LNCaP clone FGC (cell line): Measurements from ENCODE around the gene ARL3.
"Not testable (repeated sequence)": the region's sequence is repeated elsewhere in the genome, so short reads cannot be mapped to it uniquely, and the experiment has no call there.

Source experiments
- DNase-seq: peaks from one replicate; pipeline ENCODE4 v3.0.0-alpha.2; 2011; ENCODE audit warnings: low read depth
- H3K4me3 ChIP-seq: 2 replicates; pipeline ENCODE4 v1.5.1; 2011; ENCODE audit warnings: mild to moderate bottlenecking, low read depth, low read length, control low read depth
- CTCF ChIP-seq: IDR thresholded peaks from 2 replicates; pipeline ENCODE4 v1.5.1; 2012; ENCODE audit warnings: mild to moderate bottlenecking; ENCODE audit not compliant: control insufficient read depth, insufficient read depth; ENCODE audit errors: extremely low read depth

The ARL3 gene

GRCh38 chr10:102713814-102714620, at the start of gene ARL3:
Gene ARL3, minus strand, starts transcription at chr10:102714397. Its CDS starts 122 bp downstream, at chr10:102714275.
- H3K4me3 ChIP-seq: peak within 1 kb of the TSS; percentile 92
- no peak for TF ChIP-seq CTCF
- DNase-seq: peak; percentile 88

- no peak overlapping the region for H3K4me3 ChIP-seq
- no peak for DNase-seq
- TF ChIP-seq CTCF: no peak
Measured at GRCh38 chr10:102763037-102763607, 48.9 kb upstream of the ARL3 start.

- no peak for TF ChIP-seq CTCF
- no peak overlapping the region for H3K4me3 ChIP-seq
- DNase-seq: no peak
Measured at GRCh38 chr10:102762401-102763015, 48.3 kb upstream of the ARL3 start.

DNA sequence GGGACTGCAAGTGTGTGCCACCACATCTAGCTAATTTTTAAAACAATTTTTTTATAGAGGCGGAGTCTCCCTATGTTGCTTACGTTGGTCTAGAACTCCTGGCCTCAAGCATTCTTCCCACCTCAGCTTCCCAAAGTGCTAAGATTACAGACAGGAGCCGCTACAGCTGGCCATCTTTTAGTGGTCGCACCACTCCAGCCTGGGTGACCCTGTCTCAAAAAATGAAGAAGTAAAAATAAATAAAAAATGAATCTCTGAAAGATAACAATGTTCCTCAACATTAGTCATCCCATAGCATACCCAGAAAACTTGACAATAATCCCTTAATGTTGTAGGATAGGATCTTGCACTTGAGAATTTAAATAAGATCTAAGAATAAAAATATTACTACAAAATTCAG, 47.8 kb upstream of the ARL3 start:
- no peak for DNase-seq
- no peak for TF ChIP-seq CTCF
- no peak overlapping the region for H3K4me3 ChIP-seq

DNA sequence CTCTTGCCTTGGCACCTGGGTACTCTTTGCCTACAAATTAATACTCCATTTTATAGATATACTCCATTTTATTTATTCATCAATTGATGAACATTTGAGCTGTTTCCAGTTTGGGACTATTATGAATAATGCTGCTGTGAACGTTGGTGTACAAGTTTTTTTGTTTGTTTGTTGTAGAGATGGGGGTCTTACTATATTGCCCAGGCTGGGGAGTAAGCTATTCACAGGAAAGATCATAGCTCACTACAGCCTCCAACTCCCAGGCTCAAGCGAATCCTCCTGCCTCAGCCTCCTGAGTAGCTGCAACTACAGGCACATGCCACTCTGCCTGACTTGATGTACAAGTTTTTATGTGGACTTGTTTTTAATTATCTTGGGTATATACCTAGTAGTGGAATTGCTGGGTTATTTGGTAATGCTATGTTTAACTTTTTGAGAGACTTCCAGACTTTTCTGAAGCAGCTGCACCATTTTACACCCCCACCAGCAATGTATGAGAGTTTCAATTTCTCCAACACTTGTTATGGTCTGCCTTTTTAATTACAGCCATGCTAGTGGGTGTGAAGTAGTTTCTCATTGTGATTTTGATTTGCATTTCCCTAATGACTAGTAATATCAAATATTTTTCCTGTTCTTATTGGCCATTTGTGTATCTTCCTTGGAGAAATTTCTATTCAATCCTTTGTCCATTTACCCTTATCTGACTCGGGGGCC, 45.5 kb upstream of the ARL3 start:
- DNase-seq: no peak
- no peak for TF ChIP-seq CTCF
- H3K4me3 ChIP-seq: no peak overlapping the region

GRCh38 chr10:102758933-102759262, 44.7 kb upstream of the ARL3 start:
- not testable (repeated sequence) for H3K4me3 ChIP-seq, DNase-seq
